A673 (cell line): ENCODE measurements around the gene P4HB. TPM values are rescaled to one million over a fixed set of nuclear protein-coding genes. Genes with fewer than 3 reads are reported as not detected.

Experiments used
- Bru-seq: library from RNA; stranded (reverse); fragments of 400-500 nt; gene quantifications from one replicate; lab custom pipeline; 2021; lab: Mats Ljungman, UMichigan
- BruChase-seq, 2 experiments: library from RNA; stranded (reverse); fragments of 400-500 nt; gene quantifications; one replicate each; lab custom pipeline; 2021; lab: Mats Ljungman, UMichigan
- BruUV-seq: library from RNA; stranded (reverse); fragments of 400-500 nt; replicated peaks from 2 replicates; lab custom pipeline; 2021; lab: Mats Ljungman, UMichigan
- CTCF ChIA-PET: fragments of 300-600 bp; sonication (Branson Sonifier 250); formaldehyde crosslinking; loops from one replicate; lab custom pipeline; 2022; ENCODE audit warnings: antibody characterized with exemption; lab: Charles Lee
- POLR2A ChIA-PET: fragments of 300-600 bp; sonication (Branson Sonifier 250); formaldehyde crosslinking; loops from one replicate; lab custom pipeline; 2022; ENCODE audit warnings: antibody characterized with exemption; ENCODE audit not compliant: low non-redundant PET; lab: Charles Lee
- DNase-seq: peaks from one replicate; pipeline ENCODE4 v3.0.0-alpha.2; 2015; ENCODE audit warnings: low spot score
- H3K27ac ChIP-seq: fragments of 200-600 bp; sonication (generic); 2 replicates; pipeline ENCODE4 v1.5.1; 2016; ENCODE audit warnings: mixed run types, low read depth, mild to moderate bottlenecking, mixed read lengths, antibody characterized with exemption, low read length; ENCODE audit not compliant: poor library complexity, severe bottlenecking
- H3K27me3 ChIP-seq: fragments of 200-600 bp; sonication (generic); replicated peaks from 2 replicates; pipeline ENCODE4 v1.6.1; 2017; ENCODE audit warnings: mixed run types, low read depth, mild to moderate bottlenecking, mixed read lengths, antibody characterized with exemption, low read length; ENCODE audit not compliant: insufficient read depth, poor library complexity
- H3K36me3 ChIP-seq: fragments of 200-600 bp; sonication (generic); 2 replicates; pipeline ENCODE4 v1.6.1; 2016; ENCODE audit warnings: mixed run types, mild to moderate bottlenecking, mixed read lengths, antibody characterized with exemption, low read length; ENCODE audit not compliant: insufficient read depth, poor library complexity, severe bottlenecking
- H3K4me1 ChIP-seq: fragments of 200-600 bp; sonication (generic); 2 replicates; pipeline ENCODE4 v1.6.1; 2017; ENCODE audit warnings: mixed run types, mild to moderate bottlenecking, mixed read lengths, antibody characterized with exemption, low read length; ENCODE audit not compliant: insufficient read depth, poor library complexity, severe bottlenecking
- H3K4me3 ChIP-seq: fragments of 200-600 bp; sonication (generic); 2 replicates; pipeline ENCODE4 v1.5.1; 2016; ENCODE audit warnings: low read depth, mixed run types, mild to moderate bottlenecking, mixed read lengths, low read length; ENCODE audit not compliant: poor library complexity, severe bottlenecking
- H3K9me3 ChIP-seq: fragments of 200-600 bp; sonication (generic); 2 replicates; pipeline ENCODE4 v1.6.1; 2016; ENCODE audit warnings: mixed run types, low read depth, mild to moderate bottlenecking, mixed read lengths, antibody characterized with exemption, low read length; ENCODE audit not compliant: poor library complexity, severe bottlenecking
- CTCF ChIP-seq: fragments of 300-800, 200-600 bp; sonication (generic); conservative IDR thresholded peaks from 2 replicates; pipeline ENCODE4 v1.5.1; 2017; ENCODE audit warnings: low read depth, mild to moderate bottlenecking, antibody characterized with exemption, low read length, moderate library complexity, mixed read lengths
- EZH2 ChIP-seq: fragments of 200-600 bp; sonication (generic); IDR thresholded peaks from 2 replicates; pipeline ENCODE4 v1.6.1; 2017; ENCODE audit warnings: borderline replicate concordance, low read depth, mild to moderate bottlenecking, mixed read lengths, antibody characterized with exemption, low read length; ENCODE audit not compliant: poor library complexity, severe bottlenecking
- intact Hi-C: fragments of 100-400 bp; cut with micrococcal nuclease; formaldehyde crosslinking; loops from one replicate; pipeline ENCODE4 v1.10.0; 2022; ENCODE audit not compliant: unreplicated experiment
- long read RNA-seq: library from polyadenylated mRNA; stranded (forward); transcript quantifications from one replicate; pipeline ENCODE4 v2.0.0, GENCODE V29; 2022
- total RNA-seq: library from RNA; stranded (reverse); gene quantifications from 2 replicates; pipeline ENCODE4 v1.2.3, GENCODE V29; 2021

P4HB gene
- total RNA-seq (491 and 503 TPM in 2 replicates), Bru-seq, nascent RNA (percentile 79 among the genes with signal in this experiment), BruChase-seq, experiment 1, labeled RNA remaining after a 2-hour chase (percentile 88 among the genes with signal in this experiment), BruChase-seq, experiment 2, labeled RNA remaining after a 6-hour chase (percentile 95 among the genes with signal in this experiment)
- long read RNA-seq, transcript P4HB-210 (5 exons, 765 nt), result minor isoform, 5 of 833 reads
- long read RNA-seq, transcript P4HB-203 (10 exons, 1,502 nt), result minor isoform, 6 of 833 reads
- long read RNA-seq, transcript P4HB-201 (11 exons, 2,603 nt), result major isoform, 744 of 833 reads
- long read RNA-seq, transcript P4HB-215 (3 exons, 493 nt), result minor isoform, 7 of 833 reads
- long read RNA-seq, partial matches to known transcripts, result 36 of 833 reads
- long read RNA-seq, other reads (novel, unspliced or antisense), result 27 of 833 reads

GRCh38 chr17:81859906-81860755, at the start of gene P4HB:
P4HB (minus strand) TSS chr17:81860535; CDS start chr17:81860471, 64 bp downstream.
- H3K4me1 ChIP-seq, result peaks cover 20% of the 10 kb centered on the region
- CTCF ChIA-PET, result no interaction called here
- intact Hi-C loops, result no loop called here
- POLR2A ChIA-PET, result no interaction called here
- H3K4me3 ChIP-seq, result peak within 1 kb of the TSS; percentile 90
- H3K9me3 ChIP-seq, result no peaks in the 10 kb centered on the region
- no peak for DNase-seq
- peak within 1 kb of the TSS; percentile 96 for H3K27ac ChIP-seq
- peaks cover 47% of the 10 kb centered on the region for H3K36me3 ChIP-seq
- no peak for TF ChIP-seq CTCF
- TF ChIP-seq EZH2, result no peak
- BruUV-seq, result no TSS peak
- no peaks in the 10 kb centered on the region for H3K27me3 ChIP-seq

GRCh38 chr17:81909231-81909630, 48.9 kb upstream of the P4HB start:
- Histone ChIP-seq H3K4me3 (no peak overlapping the region), H3K36me3 (peaks cover 43% of the 10 kb centered on the region), H3K27me3 (no peaks in the 10 kb centered on the region), H3K9me3 (no peaks in the 10 kb centered on the region), H3K27ac (no peak overlapping the region), H3K4me1 (peaks cover 5% of the 10 kb centered on the region)
- CTCF ChIA-PET, result no interaction called here
- POLR2A ChIA-PET, result no interaction called here
- no TSS peak for BruUV-seq
- no peak for DNase-seq
- TF ChIP-seq EZH2 (no peak), CTCF (no peak)
- intact Hi-C loops, result no loop called here

GRCh38 chr17:81908793-81909192, 48.5 kb upstream of the P4HB start:
- no peak overlapping the region for H3K27ac ChIP-seq
- H3K4me3 ChIP-seq, result no peak overlapping the region
- intact Hi-C loops, result no loop called here
- peaks cover 42% of the 10 kb centered on the region for H3K36me3 ChIP-seq
- peaks cover 5% of the 10 kb centered on the region for H3K4me1 ChIP-seq
- no peak for DNase-seq
- BruUV-seq, result no TSS peak
- CTCF ChIA-PET, result no interaction called here
- no peaks in the 10 kb centered on the region for H3K27me3 ChIP-seq
- H3K9me3 ChIP-seq, result no peaks in the 10 kb centered on the region
- TF ChIP-seq EZH2 (no peak), CTCF (no peak)
- POLR2A ChIA-PET, result no interaction called here
